Fibroblast of pulmonary artery (primary cell): ENCODE results near the gene CTBP2.

ENCODE experiments used
- DNase-seq: peaks from one replicate; pipeline ENCODE4 v3.0.0-alpha.2; 2010; ENCODE audit warnings: low read depth
- H3K4me3 ChIP-seq: replicated peaks from 2 replicates; pipeline ENCODE4 v1.5.1; 2011; ENCODE audit warnings: low read depth, mild to moderate bottlenecking, control low read depth, low read length, moderate library complexity
- TF ChIP-seq, protein P1 (sequence below): IDR thresholded peaks from 2 replicates; pipeline ENCODE4 v1.5.1; 2011; ENCODE audit warnings: mild to moderate bottlenecking, control low read depth, low read length, inconsistent platforms; ENCODE audit errors: missing control alignments

The CTBP2 gene

DNA sequence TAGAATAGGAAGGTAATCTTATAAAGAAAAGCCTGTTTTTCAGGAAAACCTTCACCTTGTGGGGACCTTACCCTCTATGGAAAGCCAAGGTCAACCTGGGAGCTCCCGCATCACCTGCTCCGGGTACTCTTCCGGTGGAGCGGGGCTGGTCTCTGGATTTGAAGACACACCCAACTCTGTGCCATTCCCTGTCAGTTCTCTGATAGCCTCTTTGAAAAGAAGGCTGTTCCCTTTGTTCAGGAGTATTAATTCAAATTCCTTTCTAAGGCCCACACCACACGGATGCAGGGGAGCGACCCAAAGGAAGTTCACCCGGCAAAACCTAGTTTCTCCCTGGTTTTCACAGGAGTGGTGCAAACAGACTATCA is 10.7 kb downstream of the CTBP2 start:
- no peak overlapping the region for H3K4me3 ChIP-seq
- TF ChIP-seq, protein P1, sequence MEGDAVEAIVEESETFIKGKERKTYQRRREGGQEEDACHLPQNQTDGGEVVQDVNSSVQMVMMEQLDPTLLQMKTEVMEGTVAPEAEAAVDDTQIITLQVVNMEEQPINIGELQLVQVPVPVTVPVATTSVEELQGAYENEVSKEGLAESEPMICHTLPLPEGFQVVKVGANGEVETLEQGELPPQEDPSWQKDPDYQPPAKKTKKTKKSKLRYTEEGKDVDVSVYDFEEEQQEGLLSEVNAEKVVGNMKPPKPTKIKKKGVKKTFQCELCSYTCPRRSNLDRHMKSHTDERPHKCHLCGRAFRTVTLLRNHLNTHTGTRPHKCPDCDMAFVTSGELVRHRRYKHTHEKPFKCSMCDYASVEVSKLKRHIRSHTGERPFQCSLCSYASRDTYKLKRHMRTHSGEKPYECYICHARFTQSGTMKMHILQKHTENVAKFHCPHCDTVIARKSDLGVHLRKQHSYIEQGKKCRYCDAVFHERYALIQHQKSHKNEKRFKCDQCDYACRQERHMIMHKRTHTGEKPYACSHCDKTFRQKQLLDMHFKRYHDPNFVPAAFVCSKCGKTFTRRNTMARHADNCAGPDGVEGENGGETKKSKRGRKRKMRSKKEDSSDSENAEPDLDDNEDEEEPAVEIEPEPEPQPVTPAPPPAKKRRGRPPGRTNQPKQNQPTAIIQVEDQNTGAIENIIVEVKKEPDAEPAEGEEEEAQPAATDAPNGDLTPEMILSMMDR = no peak
- no peak for DNase-seq

DNA sequence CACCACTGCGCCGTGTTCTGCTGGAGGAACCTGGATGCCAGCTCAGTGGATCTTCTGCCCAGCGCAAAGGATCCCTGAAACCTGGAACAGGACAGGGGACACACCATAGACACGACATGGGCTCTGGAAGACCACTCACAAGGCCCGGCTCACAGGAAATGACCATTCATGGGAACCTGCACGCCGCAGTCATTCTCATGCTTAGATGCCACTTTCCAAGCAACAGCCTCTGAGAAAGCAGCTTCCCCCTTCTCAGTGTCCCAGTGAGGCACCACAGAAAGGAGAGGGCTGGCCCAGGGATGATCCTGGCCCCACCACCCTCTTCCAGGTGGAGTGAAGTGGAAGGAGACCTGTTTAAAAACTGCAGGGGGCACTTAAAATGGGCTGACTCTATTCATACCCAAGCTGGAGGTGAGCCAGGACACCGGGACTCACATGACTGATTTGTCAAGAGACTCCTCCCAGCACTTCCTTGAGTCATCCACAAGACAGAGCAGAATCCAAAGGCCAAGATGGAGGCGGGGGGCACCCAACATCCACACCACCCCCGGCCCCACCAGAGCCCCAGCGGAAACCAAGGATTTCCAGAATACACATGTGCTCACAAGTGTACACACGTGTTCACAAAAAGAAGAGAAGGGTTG is 11.2 kb downstream of the CTBP2 start:
- H3K4me3 ChIP-seq = no peak overlapping the region
- DNase-seq = peak; percentile 80
- TF ChIP-seq, protein P1 = no peak

DNA sequence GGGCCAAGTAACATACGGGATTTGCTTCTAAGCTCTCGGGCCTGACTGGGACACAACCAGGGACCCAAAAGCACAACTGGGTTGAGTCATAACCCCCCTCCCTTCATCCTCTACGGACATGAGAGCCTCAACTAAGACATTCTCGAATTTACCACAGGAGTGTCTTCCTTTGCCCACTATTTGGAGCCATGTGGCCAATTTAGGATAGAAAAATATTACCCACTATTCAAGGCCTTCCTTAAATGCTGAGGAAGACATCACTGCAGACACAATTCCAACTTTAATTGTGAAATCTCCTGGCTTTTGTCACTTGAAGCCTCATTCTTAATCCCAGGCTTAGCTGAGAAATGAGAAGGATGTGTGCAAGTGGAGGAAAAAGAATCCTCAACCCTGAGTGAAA is 11.8 kb downstream of the CTBP2 start:
- no peak overlapping the region for H3K4me3 ChIP-seq
- DNase-seq = no peak
- TF ChIP-seq, protein P1 = no peak

DNA sequence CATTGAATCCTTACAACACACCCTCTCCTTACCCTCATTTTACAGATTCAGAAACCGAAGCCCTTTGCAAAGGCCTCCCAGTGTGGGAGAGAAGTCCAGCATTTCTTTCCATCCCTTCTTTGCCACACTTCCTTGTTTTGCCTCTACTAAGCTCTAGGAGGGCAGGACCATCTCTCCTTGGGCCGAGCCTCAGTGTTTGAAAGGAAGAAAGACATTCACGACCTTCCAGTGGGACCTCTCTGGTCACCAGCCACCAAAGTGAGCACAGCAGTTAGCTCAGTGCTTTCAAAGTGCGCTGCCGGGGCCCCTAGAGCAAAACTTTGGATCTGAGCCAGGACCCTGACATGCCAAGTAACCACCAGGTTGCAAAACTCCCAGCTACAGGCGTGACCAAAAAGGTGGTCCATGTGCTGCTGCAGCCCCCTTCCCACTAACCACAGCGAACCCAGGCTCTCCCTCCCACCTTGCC is 12.4 kb downstream of the CTBP2 start:
- H3K4me3 ChIP-seq = no peak overlapping the region
- TF ChIP-seq, protein P1 = no peak
- peak; percentile 60 for DNase-seq

DNA sequence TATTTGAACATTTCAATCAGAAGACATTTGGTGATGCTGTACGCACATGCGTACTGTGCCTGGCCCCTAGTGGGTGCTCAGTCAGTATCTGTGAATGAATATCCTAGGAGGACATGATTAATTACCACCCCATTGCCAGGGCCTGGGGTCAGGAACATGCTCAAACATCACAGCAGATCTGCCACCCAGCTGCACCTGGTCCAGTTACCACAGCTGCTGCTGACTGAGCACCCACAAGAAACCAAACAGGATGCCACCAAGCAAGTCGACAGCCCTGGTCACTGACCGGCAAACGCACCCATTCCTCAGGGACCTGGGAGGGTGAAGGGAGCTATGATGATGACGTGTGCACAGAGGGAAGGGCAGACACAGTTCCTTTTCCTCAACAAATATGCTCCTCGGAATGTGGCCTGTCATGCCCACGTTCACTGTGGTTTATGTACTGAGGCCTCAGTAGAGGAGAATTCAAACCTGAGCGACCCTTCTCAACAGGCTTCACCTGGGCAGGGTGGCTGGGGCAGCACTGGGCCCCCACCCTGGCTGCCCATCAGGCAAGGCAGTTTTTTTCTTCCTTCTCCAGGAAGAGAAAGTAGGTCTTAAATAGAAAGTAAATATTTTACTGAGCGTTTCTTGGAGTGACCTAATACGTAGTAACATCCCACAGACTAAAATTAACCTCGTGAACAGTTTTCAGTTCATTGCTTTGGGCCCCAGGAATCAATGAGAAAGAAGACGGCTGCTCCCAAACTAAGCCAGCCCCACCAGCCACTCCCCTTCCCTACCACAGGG is 13.4 kb downstream of the CTBP2 start:
- TF ChIP-seq, protein P1 = no peak
- no peak overlapping the region for H3K4me3 ChIP-seq
- DNase-seq = no peak

DNA sequence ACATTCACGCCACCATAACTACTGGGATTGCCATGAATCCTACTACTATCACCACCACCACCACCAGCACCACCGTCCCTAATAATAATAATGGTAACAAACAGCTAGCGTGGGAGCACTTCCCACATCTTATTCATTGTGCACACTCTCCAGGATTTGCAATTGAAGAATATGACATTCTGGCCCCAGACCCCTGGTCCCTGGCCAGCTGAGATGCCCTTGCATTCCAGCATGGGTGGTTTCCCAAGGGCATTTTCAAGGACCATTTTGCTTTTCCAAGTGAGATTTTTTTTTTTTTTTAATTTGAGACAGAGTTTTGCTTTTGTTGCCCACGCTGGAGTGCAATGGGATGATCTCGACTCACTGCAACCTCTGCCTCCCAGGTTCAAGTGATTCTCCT is 14.7 kb downstream of the CTBP2 start:
- TF ChIP-seq, protein P1 = no peak
- no peak overlapping the region for H3K4me3 ChIP-seq
- DNase-seq = no peak
